Mesendoderm (in vitro differentiated cells): ENCODE results near the gene SPEF1.
"Not testable (repeated sequence)": the region's sequence is repeated elsewhere in the genome, so short reads cannot be mapped to it uniquely, and the experiment has no call there.

Source experiments
- DNase-seq: peaks from one replicate; pipeline ENCODE4 v3.0.0; 2013
- H2AK5ac ChIP-seq: 2 replicates; pipeline ENCODE4 v1.6.1; 2013; ENCODE audit warnings: low read length, inconsistent platforms
- H2BK120ac ChIP-seq: 2 replicates; pipeline ENCODE4 v1.6.1; 2013; ENCODE audit warnings: low read depth, mild to moderate bottlenecking, low read length, moderate library complexity, mixed read lengths
- H2BK15ac ChIP-seq: replicated peaks from 2 replicates; pipeline ENCODE4 v1.6.1; 2013; ENCODE audit warnings: low read depth, mild to moderate bottlenecking, moderate library complexity
- H2BK5ac ChIP-seq: 2 replicates; pipeline ENCODE4 v1.6.1; 2013; ENCODE audit warnings: low read length, inconsistent platforms
- H3K18ac ChIP-seq: 2 replicates; pipeline ENCODE4 v1.6.1; 2013; ENCODE audit warnings: mild to moderate bottlenecking, low read length, mixed read lengths
- H3K23ac ChIP-seq: one replicate; pipeline ENCODE4 v1.6.1; 2013; ENCODE audit warnings: low read length
- H3K27ac ChIP-seq: 2 replicates; pipeline ENCODE4 v1.5.1; 2013; ENCODE audit warnings: low read depth, mild to moderate bottlenecking, inconsistent platforms, low read length, moderate library complexity
- H3K27me3 ChIP-seq: 2 replicates; pipeline ENCODE4 v1.6.1; 2013; ENCODE audit warnings: low read length, control low read depth, mild to moderate bottlenecking, inconsistent platforms; ENCODE audit not compliant: insufficient read depth, poor library complexity
- H3K36me3 ChIP-seq: 2 replicates; pipeline ENCODE4 v1.6.1; 2013; ENCODE audit warnings: low read length, inconsistent platforms; ENCODE audit not compliant: control insufficient read depth, insufficient read depth
- H3K4ac ChIP-seq: one replicate; pipeline ENCODE4 v1.6.1; 2013; ENCODE audit warnings: low read depth, mild to moderate bottlenecking, low read length, moderate library complexity
- H3K4me1 ChIP-seq: 2 replicates; pipeline ENCODE4 v1.6.1; 2013; ENCODE audit warnings: low read depth, low read length, inconsistent platforms; ENCODE audit not compliant: control insufficient read depth
- H3K4me2 ChIP-seq: 2 replicates; pipeline ENCODE4 v1.6.1; 2013; ENCODE audit warnings: low read length
- H3K4me3 ChIP-seq: 2 replicates; pipeline ENCODE4 v1.5.1; 2013; ENCODE audit warnings: mild to moderate bottlenecking, low read length
- H3K56ac ChIP-seq: one replicate; pipeline ENCODE4 v1.6.1; 2013; ENCODE audit warnings: low read length
- H3K79me1 ChIP-seq: 2 replicates; pipeline ENCODE4 v1.6.1; 2013; ENCODE audit warnings: low read length, inconsistent platforms
- H3K79me2 ChIP-seq: 2 replicates; pipeline ENCODE4 v1.6.1; 2013; ENCODE audit warnings: mild to moderate bottlenecking, low read length; ENCODE audit not compliant: control insufficient read depth, insufficient read depth
- H3K9ac ChIP-seq: 2 replicates; pipeline ENCODE4 v1.6.1; 2013; ENCODE audit warnings: low read length, inconsistent platforms
- H4K5ac ChIP-seq: one replicate; pipeline ENCODE4 v1.6.1; 2013; ENCODE audit warnings: low read length
- H4K8ac ChIP-seq: one replicate; pipeline ENCODE4 v1.6.1; 2013; ENCODE audit warnings: low read depth, mild to moderate bottlenecking, control low read depth, low read length, moderate library complexity
- WGBS: extraction: QIAGEN DNeasy Blood & Tissue Kit; methylation state at CpG from one replicate; pipeline ENCODE4 v1.1.7; 2013; ENCODE audit warnings: low lambda C conversion rate, missing lambda C conversion rate; ENCODE audit not compliant: insufficient coverage; ENCODE audit errors: extremely low coverage; 5-methylcytosine and 5-hydroxymethylcytosine counted together

SPEF1 gene

GRCh38 chr20:3796477-3797225 is 15.4 kb upstream of the SPEF1 start:
- Histone ChIP-seq H3K56ac (peak overlapping the region; percentile 90), H3K27ac (peak overlapping the region; percentile 42), H3K18ac (peak overlapping the region; percentile 86), H3K79me1 (peaks cover 1% of the 10 kb centered on the region), H4K5ac (no peak overlapping the region), H3K36me3 (no peaks in the 10 kb centered on the region), H4K8ac (no peak overlapping the region), H3K4me1 (peaks cover 13% of the 10 kb centered on the region), H2BK120ac (no peak overlapping the region), H3K79me2 (no peaks in the 10 kb centered on the region), H3K23ac (peak overlapping the region; percentile 66), H3K4me2 (peak overlapping the region; percentile 47), H3K4ac (peak overlapping the region; percentile 66), H2AK5ac (no peak overlapping the region), H2BK5ac (no peak overlapping the region), H2BK15ac (no peak overlapping the region), H3K27me3 (no peaks in the 10 kb centered on the region), H3K9ac (peak overlapping the region; percentile 82), H3K4me3 (peak overlapping the region; percentile 64)
- no peak for DNase-seq
- WGBS: no CpG with 5 or more reads among the region's 33 CpGs

GRCh38 chr20:3795511-3796468 is 14.5 kb upstream of the SPEF1 start, which contains the start of gene CDC25B:
TSS of gene CDC25B (plus strand) at chr20:3796310. CDS start at chr20:3796532, 222 bp downstream.
- Histone ChIP-seq H3K27me3 (no peaks in the 10 kb centered on the region), H3K27ac (peak within 1 kb of the TSS; percentile 42), H3K36me3 (no peaks in the 10 kb centered on the region), H2BK15ac (no peak within 1 kb of the TSS), H3K56ac (peak within 1 kb of the TSS; percentile 98), H4K8ac (no peak within 1 kb of the TSS), H3K79me2 (no peaks in the 10 kb centered on the region), H3K4me3 (peak within 1 kb of the TSS; percentile 68), H2BK5ac (peak within 1 kb of the TSS; percentile 49), H2AK5ac (peak within 1 kb of the TSS; percentile 45), H3K79me1 (peaks cover 1% of the 10 kb centered on the region), H3K9ac (peak within 1 kb of the TSS; percentile 89), H3K18ac (peak within 1 kb of the TSS; percentile 86), H3K4me2 (peak within 1 kb of the TSS; percentile 99), H4K5ac (no peak within 1 kb of the TSS), H2BK120ac (no peak within 1 kb of the TSS), H3K23ac (peak within 1 kb of the TSS; percentile 66), H3K4me1 (peaks cover 13% of the 10 kb centered on the region), H3K4ac (peak within 1 kb of the TSS; percentile 66)
- DNase-seq: peak; percentile 94
- WGBS: no CpG with 5 or more reads among the region's 69 CpGs

GRCh38 chr20:3794701-3795420 is 13.6 kb upstream of the SPEF1 start:
- peaks cover 1% of the 10 kb centered on the region for H3K79me1 ChIP-seq
- no peak overlapping the region for H2BK5ac ChIP-seq
- no peak overlapping the region for H3K4ac ChIP-seq
- no peak overlapping the region for H3K4me2 ChIP-seq
- no peak overlapping the region for H4K5ac ChIP-seq
- no peaks in the 10 kb centered on the region for H3K27me3 ChIP-seq
- no peak overlapping the region for H2BK15ac ChIP-seq
- no peak overlapping the region for H2AK5ac ChIP-seq
- no peak overlapping the region for H3K23ac ChIP-seq
- peaks cover 8% of the 10 kb centered on the region for H3K4me1 ChIP-seq
- no CpG with 5 or more reads among the region's 25 CpGs for WGBS
- H3K56ac ChIP-seq: no peak overlapping the region
- no peak for DNase-seq
- H3K4me3 ChIP-seq: no peak overlapping the region
- H3K36me3 ChIP-seq: no peaks in the 10 kb centered on the region
- no peaks in the 10 kb centered on the region for H3K79me2 ChIP-seq
- no peak overlapping the region for H4K8ac ChIP-seq
- no peak overlapping the region for H3K9ac ChIP-seq
- no peak overlapping the region for H3K18ac ChIP-seq
- no peak overlapping the region for H3K27ac ChIP-seq
- H2BK120ac ChIP-seq: no peak overlapping the region

GRCh38 chr20:3794168-3794567 is 12.9 kb upstream of the SPEF1 start:
- H3K4me2 ChIP-seq, H3K79me2 ChIP-seq, H3K4ac ChIP-seq, H2BK5ac ChIP-seq, H3K56ac ChIP-seq, H3K23ac ChIP-seq, H3K4me1 ChIP-seq, H4K8ac ChIP-seq, H2BK15ac ChIP-seq, H3K18ac ChIP-seq, H3K9ac ChIP-seq, DNase-seq, H3K79me1 ChIP-seq, H3K27me3 ChIP-seq, H4K5ac ChIP-seq, H2AK5ac ChIP-seq, H2BK120ac ChIP-seq, H3K4me3 ChIP-seq, H3K27ac ChIP-seq, H3K36me3 ChIP-seq: not testable (repeated sequence)
- WGBS: no CpG with 5 or more reads among the region's 3 CpGs

GRCh38 chr20:3789201-3789600 is 8.0 kb upstream of the SPEF1 start:
- not testable (repeated sequence) for H2BK5ac ChIP-seq, H2BK15ac ChIP-seq, H3K27me3 ChIP-seq, H3K4me1 ChIP-seq, H3K4me3 ChIP-seq, H3K56ac ChIP-seq, H3K9ac ChIP-seq, H3K23ac ChIP-seq, H4K5ac ChIP-seq, H4K8ac ChIP-seq, H2AK5ac ChIP-seq, H3K27ac ChIP-seq, H3K36me3 ChIP-seq, H3K18ac ChIP-seq, H3K4me2 ChIP-seq, DNase-seq, H3K79me2 ChIP-seq, H3K4ac ChIP-seq, H2BK120ac ChIP-seq
- peaks cover 15% of the 10 kb centered on the region for H3K79me1 ChIP-seq
- WGBS: no CpG with 5 or more reads among the region's 4 CpGs
